Fibroblast of lung (primary cell): ENCODE results near the gene TM9SF1. TPM values are rescaled to one million over a fixed set of nuclear protein-coding genes. Genes with fewer than 3 reads are reported as not detected.

Source experiments
- DNase-seq, 2 donors: peaks; one replicate each; pipeline versions ENCODE4 v3.0.0 to v3.0.0-alpha.2; 2010; ENCODE audit warnings: low read depth in 2 of 2
- H2AFZ ChIP-seq: 2 replicates; pipeline ENCODE4 v1.5.1; 2012; ENCODE audit warnings: low read length, control low read depth, inconsistent platforms
- H3K27ac ChIP-seq: 2 replicates; pipeline ENCODE4 v1.5.1; 2011; ENCODE audit warnings: low read length, control low read depth; ENCODE audit not compliant: insufficient read depth
- H3K27me3 ChIP-seq: 2 replicates; pipeline ENCODE4 v1.5.1; 2011; ENCODE audit warnings: mild to moderate bottlenecking, low read length; ENCODE audit not compliant: control insufficient read depth, insufficient read depth
- H3K36me3 ChIP-seq: 2 replicates; pipeline ENCODE4 v1.5.1; 2011; ENCODE audit warnings: low read length; ENCODE audit not compliant: control insufficient read depth, insufficient read depth
- H3K4me1 ChIP-seq: 2 replicates; pipeline ENCODE4 v1.5.1; 2011; ENCODE audit warnings: low read length; ENCODE audit not compliant: control insufficient read depth, insufficient read depth; ENCODE audit errors: extremely low read depth
- H3K4me2 ChIP-seq: 2 replicates; pipeline ENCODE4 v1.5.1; 2011; ENCODE audit warnings: low read length, control low read depth; ENCODE audit not compliant: insufficient read depth; ENCODE audit errors: extremely low read depth
- H3K4me3 ChIP-seq, 4 experiments: fragments of 200-600 bp in 1 of 4; sonication (generic) in 1 of 4; replicated peaks in 1 of 4; 2 replicates each; pipeline ENCODE4 v1.5.1; 2011 to 2016; ENCODE audit warnings: low read length in 4 of 4, low read depth in 3 of 4, mild to moderate bottlenecking in 3 of 4, control low read depth in 2 of 4, inconsistent platforms in 1 of 4, mixed read lengths in 1 of 4; ENCODE audit not compliant: insufficient read depth in 1 of 4; ENCODE audit errors: control extremely low read depth in 1 of 4
- H3K79me2 ChIP-seq: 2 replicates; pipeline ENCODE4 v1.5.1; 2012; ENCODE audit warnings: mild to moderate bottlenecking, low read length, inconsistent platforms; ENCODE audit not compliant: control insufficient read depth, insufficient read depth
- H3K9ac ChIP-seq: 2 replicates; pipeline ENCODE4 v1.5.1; 2011; ENCODE audit warnings: mild to moderate bottlenecking, low read length, control low read depth; ENCODE audit not compliant: insufficient read depth
- H3K9me3 ChIP-seq: 2 replicates; pipeline ENCODE4 v1.5.1; 2012; ENCODE audit warnings: low read depth, low read length; ENCODE audit not compliant: control insufficient read depth, insufficient read depth
- H4K20me1 ChIP-seq: 2 replicates; pipeline ENCODE4 v1.5.1; 2011; ENCODE audit warnings: low read length; ENCODE audit not compliant: control insufficient read depth, insufficient read depth; ENCODE audit errors: extremely low read depth
- CTCF ChIP-seq, 2 donors: IDR thresholded peaks in 1 of 2; conservative IDR thresholded peaks in 1 of 2; 1 replicate in 1 of 2; 2 replicates in 1 of 2; pipeline ENCODE4 v1.5.1; 2011 to 2012; ENCODE audit warnings: low read length in 2 of 2, control low read depth in 1 of 2, inconsistent platforms in 1 of 2, low read depth in 1 of 2, mild to moderate bottlenecking in 1 of 2
- EZH2 ChIP-seq: IDR thresholded peaks from 2 replicates; pipeline ENCODE4 v1.5.1; 2012; ENCODE audit warnings: low read length, control low read depth, mild to moderate bottlenecking; ENCODE audit errors: missing control alignments
- polyA plus RNA-seq, 2 donors: library from polyadenylated mRNA; depleted of rRNA in 1 of 2; stranded (reverse) in 1 of 2; unstranded in 1 of 2; fragments of >200 nt; gene quantifications; 2 replicates each; pipeline ENCODE4 v1.2.1, GENCODE V29; 2011 to 2012; ENCODE audit warnings: missing spikeins in 1 of 2
- total RNA-seq: library from RNA; depleted of rRNA; stranded (reverse); fragments of >200 nt; gene quantifications from 2 replicates; pipeline ENCODE4 v1.2.1, GENCODE V29; 2014

Gene TM9SF1
- total and polyA plus RNA-seq, 2 donors (not counting 1 experiment from before 2014, with no cell fraction given), result 61.6 to 65.1 TPM

- H3K79me2 ChIP-seq, result no peaks in the 10 kb centered on the region
- H4K20me1 ChIP-seq, result no peaks in the 10 kb centered on the region
- no peaks in the 10 kb centered on the region for H3K4me1 ChIP-seq
- H3K9ac ChIP-seq, result no peak within 1 kb of the TSS
- DNase-seq, result peak; percentile 85 to 96
- TF ChIP-seq EZH2 (no peak), CTCF (conservative IDR thresholded peaks at IDR 0.05 in 1 of 2, IDR thresholded peaks at IDR 0.05 in 1 of 2; ENCODE audit: low read depth in 1 of 2, low read length in 2 of 2) (no peak)
- H3K36me3 ChIP-seq, result peaks cover 9% of the 10 kb centered on the region
- H3K4me2 ChIP-seq, result no peak within 1 kb of the TSS
- H3K4me3 ChIP-seq, result peak within 1 kb of the TSS in 1 of 4 experiments; percentile 44
- H3K27ac ChIP-seq, result no peak within 1 kb of the TSS
- H3K9me3 ChIP-seq, result no peaks in the 10 kb centered on the region
- no peak within 1 kb of the TSS for H2AFZ ChIP-seq
- no peaks in the 10 kb centered on the region for H3K27me3 ChIP-seq
These were observed 23.6 kb downstream of the TM9SF1 start, which contains the start of gene REC8 for GRCh38 chr14:24171422-24172260. TSS of gene REC8 (plus strand) at chr14:24172080. CDS start at chr14:24172553, 473 bp downstream.

GRCh38 chr14:24167469-24168114, 27.6 kb downstream of the TM9SF1 start:
- Histone ChIP-seq H3K9me3 (no peaks in the 10 kb centered on the region), H3K79me2 (peaks cover 7% of the 10 kb centered on the region), H3K4me3 (no peak overlapping the region), H3K27ac (no peak overlapping the region), H2AFZ (no peak overlapping the region), H3K4me2 (no peak overlapping the region), H3K4me1 (peaks cover 2% of the 10 kb centered on the region), H3K36me3 (peaks cover 34% of the 10 kb centered on the region), H3K9ac (no peak overlapping the region), H4K20me1 (no peaks in the 10 kb centered on the region), H3K27me3 (no peaks in the 10 kb centered on the region)
- TF ChIP-seq CTCF (conservative IDR thresholded peaks at IDR 0.05 in 1 of 2, IDR thresholded peaks at IDR 0.05 in 1 of 2; ENCODE audit: low read depth in 1 of 2, low read length in 2 of 2), result no peak
- TF ChIP-seq EZH2, result no peak
- no peak for DNase-seq

GRCh38 chr14:24165785-24166184, 29.5 kb downstream of the TM9SF1 start:
- no peaks in the 10 kb centered on the region for H3K27me3 ChIP-seq
- H3K4me3 ChIP-seq, result no peak overlapping the region
- H3K36me3 ChIP-seq, result peaks cover 31% of the 10 kb centered on the region
- no peak for DNase-seq
- H3K9ac ChIP-seq, result no peak overlapping the region
- H3K4me1 ChIP-seq, result peaks cover 6% of the 10 kb centered on the region
- H3K4me2 ChIP-seq, result no peak overlapping the region
- no peaks in the 10 kb centered on the region for H4K20me1 ChIP-seq
- TF ChIP-seq EZH2 (no peak), CTCF (conservative IDR thresholded peaks at IDR 0.05 in 1 of 2, IDR thresholded peaks at IDR 0.05 in 1 of 2; ENCODE audit: low read depth in 1 of 2, low read length in 2 of 2) (no peak)
- H2AFZ ChIP-seq, result no peak overlapping the region
- H3K27ac ChIP-seq, result no peak overlapping the region
- H3K9me3 ChIP-seq, result no peaks in the 10 kb centered on the region
- H3K79me2 ChIP-seq, result peaks cover 19% of the 10 kb centered on the region
